Adrenal gland (tissue), 12 donors: Measurements from ENCODE around the gene TARBP2. TPM values are rescaled to one million over a fixed set of nuclear protein-coding genes. Genes with fewer than 3 reads are reported as not detected.
A peak's percentile ranks its signal among the peaks of the same experiment; 100 is the strongest.

Experiments used
- DNase-seq, 7 donors: peaks; one replicate each; pipeline ENCODE4 v3.0.0-alpha.2; 2019 to 2020
- H3K27ac ChIP-seq, 5 donors: fragments of 200-600 bp; sonication (generic) in 4 of 5; 1 replicate in 3 of 5; 2 replicates in 2 of 5; pipeline versions ENCODE4 v1.5.1 to v1.8.0; 2016 to 2020; ENCODE audit warnings: mild to moderate bottlenecking in 1 of 5
- H3K27me3 ChIP-seq: fragments of 200-600 bp; 2 replicates; pipeline ENCODE4 v1.8.0; 2021
- H3K36me3 ChIP-seq, 2 donors: fragments of 200-600 bp; replicated peaks in 1 of 2; 1 replicate in 1 of 2; 2 replicates in 1 of 2; pipeline versions ENCODE4 v1.5.1 to v1.8.0; 2018 to 2022
- H3K4me1 ChIP-seq, 2 donors: fragments of 200-600 bp; replicated peaks in 1 of 2; 1 replicate in 1 of 2; 2 replicates in 1 of 2; pipeline versions ENCODE4 v1.5.1 to v1.8.0; 2018 to 2021
- H3K4me3 ChIP-seq, 4 donors: fragments of 200-600 bp; sonication (generic) in 3 of 4; one replicate each; pipeline ENCODE4 v1.5.1; 2016 to 2018
- H3K9me3 ChIP-seq, 3 donors: fragments of 200-600 bp; sonication (generic) in 1 of 3; replicated peaks in 1 of 3; 1 replicate in 2 of 3; 2 replicates in 1 of 3; pipeline versions ENCODE4 v1.5.1 to v1.8.0; 2016 to 2021
- CTCF ChIP-seq, 6 experiments: fragments of 450-650 bp in 4 of 6; fragments of 200-600 bp in 2 of 6; sonication (generic) in 1 of 6; IDR thresholded peaks; 1 replicate in 5 of 6; 2 replicates in 1 of 6; pipeline versions ENCODE4 v1.5.1 to v1.8.0; 2016 to 2021; ENCODE audit warnings: antibody characterized with exemption in 6 of 6, mild to moderate bottlenecking in 2 of 6, moderate library complexity in 1 of 6
- POLR2A ChIP-seq, 2 donors: fragments of 450-650 bp; IDR thresholded peaks; one replicate each; pipeline ENCODE4 v1.6.1; 2017; ENCODE audit warnings: antibody characterized with exemption in 2 of 2, mild to moderate bottlenecking in 2 of 2, moderate library complexity in 1 of 2
- WGBS, 4 donors: extraction: QIAGEN DNeasy Blood & Tissue Kit in 2 of 4; methylation state at CpG; one replicate each; pipeline versions ENCODE4 v1.1.5 to v1.1.7; 2013 to 2017; 5-methylcytosine and 5-hydroxymethylcytosine counted together
- intact Hi-C, 2 donors: fragments of 100-400 bp; cut with DNase I; formaldehyde crosslinking; loops; one replicate each; pipeline versions ENCODE4 v1.14.1 to v1.15.0; 2022 to 2023
- polyA plus RNA-seq, 3 donors: library from polyadenylated mRNA; stranded (reverse); fragments of 200-250 nt in 2 of 3; fragments of 350-450 nt in 1 of 3; fragmentation: Illumina TruSeq in 1 of 3; extraction: RNeasy Lipid Tissue Mini Kit (QIAGEN cat#74804) in 1 of 3; gene quantifications; one replicate each; pipeline ENCODE4 v1.2.3, GENCODE V29; 2013 to 2014
- total RNA-seq, 9 donors: library from RNA; depleted of rRNA in 4 of 9; stranded (reverse); fragments of >200 nt in 4 of 9; fragments of 120-200 nt in 1 of 9; fragmentation: NEBNext Ultra II Directional in 1 of 9; extraction: Animal tissue kit (Norgen Biotek cat#: 25700) in 1 of 9; gene quantifications; one replicate each; pipeline versions ENCODE4 v1.1.0 to v1.2.4, GENCODE V29; 2013 to 2023
- donor health status: healthy with polysubstance abuse.
- donor health status: Bipolar disorder and iron deficiency.
- donor health status: DM: yes; HTN: yes; CAD: no.
- donor health status: DM: no; HTN: no; CAD: no.
- donor health status: DM: no; HTN: no; CAD: no.
- donor health status: DM: yes; HTN: yes; CAD: no.

TARBP2 gene
- total and polyA plus RNA-seq, 12 donors = 14.9 to 72.9 (median 32.8) TPM

- WGBS, 4 donors = 78 to 100% (median 83%) methylated on average over 1 of the region's 1 CpG
- intact Hi-C loops = no loop called here
- no peak overlapping the region for H3K4me3 ChIP-seq
- no peaks in the 10 kb centered on the region for H3K9me3 ChIP-seq
- no peaks in the 10 kb centered on the region for H3K27me3 ChIP-seq
- no peak for DNase-seq
- no peak for TF ChIP-seq POLR2A (IDR thresholded peaks at IDR 0.05)
- peaks cover 0 to 100% of the 10 kb centered on the region in 2 donors for H3K36me3 ChIP-seq
- peaks cover 14 to 51% of the 10 kb centered on the region in 2 donors for H3K4me1 ChIP-seq
- H3K27ac ChIP-seq = peak overlapping the region in 1 of 5 donors; percentile 1
Observed at GRCh38 chr12:53472056-53472582, 29.0 kb upstream of the TARBP2 start.

- 46 to 55% (median 50%) methylated on average over 2 of the region's 2 CpGs for whole genome bisulfite sequencing, 4 donors
- H3K4me1 ChIP-seq = peaks cover 14 to 66% of the 10 kb centered on the region in 2 donors
- no peaks in the 10 kb centered on the region for H3K27me3 ChIP-seq
- intact Hi-C loops = no loop called here
- H3K27ac ChIP-seq = peak overlapping the region in 3 of 5 donors; percentile 28 to 49 (median 31)
- DNase-seq = no peak
- peaks cover 0 to 100% of the 10 kb centered on the region in 2 donors for H3K36me3 ChIP-seq
- H3K9me3 ChIP-seq = no peaks in the 10 kb centered on the region
- H3K4me3 ChIP-seq = no peak overlapping the region
- TF ChIP-seq POLR2A (IDR thresholded peaks at IDR 0.05) = no peak
- TF ChIP-seq CTCF (IDR thresholded peaks at IDR 0.05) = no peak
Observed at GRCh38 chr12:53474077-53474476, 27.0 kb upstream of the TARBP2 start.

- DNase-seq = peak in 1 of 7 donors; percentile 21
- Histone ChIP-seq H3K36me3 (peaks cover 0 to 100% of the 10 kb centered on the region in 2 donors), H3K27me3 (no peaks in the 10 kb centered on the region), H3K27ac (peak overlapping the region in 2 of 5 donors; percentile 31 to 49), H3K4me1 (peaks cover 14 to 67% of the 10 kb centered on the region in 2 donors), H3K9me3 (no peaks in the 10 kb centered on the region), H3K4me3 (no peak overlapping the region)
- WGBS, 4 donors = 61 to 66% (median 65%) methylated on average over 13 of the region's 13 CpGs
- intact Hi-C loops = no loop called here
- no peak for TF ChIP-seq POLR2A (IDR thresholded peaks at IDR 0.05)
- no peak for TF ChIP-seq CTCF (IDR thresholded peaks at IDR 0.05)
Observed at GRCh38 chr12:53474819-53475218, 26.3 kb upstream of the TARBP2 start.

GRCh38 chr12:53476769-53477209 lies 24.3 kb upstream of the TARBP2 start:
- Histone ChIP-seq H3K9me3 (no peaks in the 10 kb centered on the region), H3K4me1 (peaks cover 14 to 83% of the 10 kb centered on the region in 2 donors), H3K4me3 (no peak overlapping the region), H3K36me3 (peaks cover 0 to 100% of the 10 kb centered on the region in 2 donors), H3K27ac (peak overlapping the region in 1 of 5 donors; percentile 44), H3K27me3 (no peaks in the 10 kb centered on the region)
- peak in 1 of 7 donors; percentile 19 for DNase-seq
- peak in 1 of 6 experiments; percentile 23 for TF ChIP-seq CTCF (IDR thresholded peaks at IDR 0.05)
- no peak for TF ChIP-seq POLR2A (IDR thresholded peaks at IDR 0.05)
- WGBS, 4 donors = 48 to 66% (median 57%) methylated on average over 2 of the region's 2 CpGs
- intact Hi-C loops = no loop called here

- no peak for DNase-seq
- intact Hi-C loops = no loop called here
- Histone ChIP-seq H3K36me3 (peaks cover 0 to 98% of the 10 kb centered on the region in 2 donors), H3K9me3 (no peaks in the 10 kb centered on the region), H3K4me1 (peaks cover under 1 to 63% of the 10 kb centered on the region in 2 donors), H3K4me3 (no peak overlapping the region), H3K27ac (peak overlapping the region in 3 of 5 donors; percentile 3 to 58 (median 41)), H3K27me3 (no peaks in the 10 kb centered on the region)
- TF ChIP-seq POLR2A (IDR thresholded peaks at IDR 0.05) (no peak), CTCF (IDR thresholded peaks at IDR 0.05) (no peak)
- 29 to 47% (median 31%) methylated on average over 1 of the region's 1 CpG for WGBS, 4 donors
Observed at GRCh38 chr12:53478865-53479264, 22.2 kb upstream of the TARBP2 start.
